CD4-positive, alpha-beta T cell treated with Interleukin-6 at 100 ng/mL for 8 hours (primary cell): ENCODE measurements around the gene SEC14L6.
A peak's percentile ranks its signal among the peaks of the same experiment; 100 is the strongest.
"Not testable (repeated sequence)": the region's sequence is repeated elsewhere in the genome, so short reads cannot be mapped to it uniquely, and the experiment has no call there.

Experiments used
- DNase-seq: peaks from one replicate; pipeline ENCODE4 v3.0.0-alpha.2; 2020; ENCODE audit warnings: mixed read lengths, low spot score

SEC14L6 gene

DNA sequence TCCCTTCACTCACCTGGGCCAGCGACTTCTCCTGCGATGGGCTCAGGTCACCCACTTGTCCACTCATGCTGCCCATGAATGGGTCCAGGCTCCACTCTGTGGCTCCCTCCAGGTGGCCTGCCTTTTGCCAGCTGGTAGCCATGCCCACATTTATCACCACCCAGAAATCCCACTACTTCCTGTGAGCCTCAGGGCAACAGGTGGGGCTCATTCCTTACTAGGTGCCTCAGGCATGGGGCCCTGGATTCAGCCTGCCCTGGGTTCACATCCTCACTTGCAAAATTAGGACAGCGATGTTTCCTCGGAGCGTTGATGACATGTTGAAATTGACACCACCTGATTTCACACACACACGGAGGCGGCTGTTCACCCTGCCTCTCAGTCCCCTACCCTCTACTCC lies at the start of gene SEC14L6:
Gene SEC14L6, minus strand, starts transcription at position 126 of the 400 bp plus-strand sequence. Its CDS starts 59 bp downstream, at position 67.
- no peak for DNase-seq

DNA sequence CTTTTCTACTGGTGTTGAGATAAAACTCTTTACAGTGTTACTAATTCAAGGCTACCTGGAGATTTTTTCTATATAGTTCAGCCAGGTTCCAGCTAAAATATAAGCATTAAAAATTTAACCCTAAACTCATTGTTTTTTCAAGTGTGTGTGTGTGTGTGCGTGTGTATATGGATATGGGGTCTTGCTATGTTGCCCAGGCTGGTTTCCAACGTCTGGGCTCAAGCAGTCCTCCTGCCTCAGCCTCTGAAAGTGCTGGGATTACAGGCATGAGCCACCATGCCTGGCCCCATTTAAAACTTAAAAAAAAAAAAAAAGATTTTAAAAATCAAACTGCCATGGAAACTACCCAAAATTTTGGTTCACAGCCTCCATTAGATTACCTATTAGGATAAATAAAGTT lies 49.7 kb upstream of the SEC14L6 start:
- no peak for DNase-seq

DNA sequence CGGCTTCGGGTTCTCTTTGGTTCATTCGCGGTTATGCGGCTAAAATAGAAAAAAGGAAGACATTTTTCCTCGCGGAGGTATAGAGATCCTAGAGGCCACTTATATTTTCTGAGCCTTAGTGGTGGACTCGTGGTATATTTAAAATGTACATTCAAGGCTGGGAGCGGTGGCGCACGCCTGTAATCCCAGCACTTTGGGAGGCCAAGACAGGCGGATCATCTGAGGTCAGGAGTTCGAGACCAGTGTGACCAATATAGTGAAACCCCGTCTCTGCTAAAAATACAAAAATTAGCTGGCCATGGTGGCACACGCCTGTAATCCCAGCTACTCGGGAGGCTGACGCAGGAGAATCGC lies 45.8 kb upstream of the SEC14L6 start:
- not testable (repeated sequence) for DNase-seq

DNA sequence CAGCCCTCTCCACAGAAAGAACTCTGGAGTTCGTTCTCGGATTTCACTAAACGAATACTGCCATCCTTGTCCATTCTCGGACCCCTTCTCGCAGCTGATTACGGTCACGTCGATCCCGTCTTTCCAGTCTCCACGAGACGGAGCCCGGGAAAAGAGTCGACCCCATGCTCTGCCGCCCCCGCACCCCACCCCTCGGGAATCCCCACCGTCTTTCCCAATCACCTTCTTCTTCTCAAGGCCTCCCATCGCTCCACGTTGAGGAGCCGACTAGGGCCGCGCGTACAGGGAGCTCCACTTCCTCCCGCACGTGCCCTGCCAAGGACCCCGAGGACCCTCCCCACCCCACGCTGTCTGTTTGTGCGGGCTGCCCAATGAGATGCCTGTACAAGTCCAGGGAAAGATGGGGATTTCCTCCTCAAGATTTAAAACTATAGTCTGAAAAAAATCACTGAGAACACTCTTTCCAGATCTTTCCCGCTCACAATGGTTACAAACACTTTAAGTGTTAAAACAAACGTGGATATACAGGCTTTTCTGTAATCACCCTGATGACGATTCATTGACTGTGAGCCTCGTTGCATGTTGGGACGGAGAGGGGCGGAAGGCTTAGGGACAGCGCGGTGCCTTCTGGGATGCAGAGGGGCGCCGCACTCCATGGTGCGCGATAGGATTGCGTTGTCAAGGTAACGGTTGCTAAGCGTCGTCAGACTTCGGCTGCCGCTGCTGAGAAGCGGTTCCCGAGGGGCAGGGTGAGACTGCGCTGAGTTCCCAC lies 45.2 kb upstream of the SEC14L6 start, which contains the start of gene PES1:
Gene PES1, minus strand, starts transcription at position 323 of the 772 bp plus-strand sequence. Its CDS starts 77 bp downstream, at position 246.
- peak; percentile 97 for DNase-seq

DNA sequence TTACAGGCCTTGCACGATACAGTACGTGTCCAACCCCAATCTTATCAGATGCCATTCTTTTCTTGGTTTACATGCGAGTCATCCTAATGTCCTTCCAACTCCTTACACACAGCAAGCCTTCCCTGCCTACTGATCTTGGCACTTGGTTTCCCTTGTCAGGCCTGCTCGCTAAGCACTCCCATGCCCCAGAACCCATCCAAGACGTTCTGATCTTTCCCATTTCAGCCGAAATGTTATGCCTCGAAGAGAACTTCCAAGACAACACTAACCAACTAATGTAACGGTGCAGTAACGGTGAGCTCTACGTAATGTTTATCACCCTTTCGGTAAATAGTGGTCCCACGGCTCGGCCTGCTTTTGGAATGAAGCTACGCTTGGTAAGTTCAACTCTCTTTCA lies 44.6 kb upstream of the SEC14L6 start:
- no peak for DNase-seq

DNA sequence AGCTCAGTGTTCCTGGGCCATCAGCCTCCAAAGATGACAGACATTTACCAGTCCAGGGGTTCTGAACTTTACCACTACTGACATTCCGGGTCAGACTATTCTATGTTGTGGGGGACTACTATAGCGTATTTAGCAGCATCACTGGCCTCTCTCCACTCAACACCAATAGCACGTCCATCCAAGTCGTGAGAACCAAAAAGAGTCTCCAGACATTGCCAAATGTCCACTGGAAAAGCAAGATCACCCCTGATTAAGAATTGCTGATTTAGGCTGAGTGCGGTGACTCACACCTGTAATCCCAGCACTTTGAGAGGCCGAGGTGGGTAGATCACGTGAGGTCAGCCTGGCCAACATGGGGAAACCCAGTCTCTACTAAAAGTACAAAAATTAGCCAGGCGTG lies 39.9 kb upstream of the SEC14L6 start:
- no peak for DNase-seq

DNA sequence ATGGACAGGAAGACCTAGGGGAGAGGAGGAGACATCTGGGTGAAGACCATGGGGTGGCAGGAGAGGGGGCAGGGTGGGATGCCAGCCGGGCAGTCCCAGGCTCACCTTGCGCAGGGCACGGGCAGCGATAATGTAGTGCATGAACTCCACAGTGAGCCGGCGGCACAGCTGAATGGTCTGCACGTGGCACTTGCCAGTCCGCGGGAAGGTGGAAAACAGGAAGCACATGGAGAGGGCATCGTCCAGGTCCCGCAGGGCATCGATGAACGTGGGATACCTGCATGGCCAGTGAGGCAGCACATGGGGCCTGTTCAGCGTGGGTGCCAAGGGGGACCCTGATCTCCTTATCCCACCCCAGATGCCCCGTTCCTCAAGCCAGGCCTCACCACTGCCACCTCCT lies 37.9 kb upstream of the SEC14L6 start:
- no peak for DNase-seq

DNA sequence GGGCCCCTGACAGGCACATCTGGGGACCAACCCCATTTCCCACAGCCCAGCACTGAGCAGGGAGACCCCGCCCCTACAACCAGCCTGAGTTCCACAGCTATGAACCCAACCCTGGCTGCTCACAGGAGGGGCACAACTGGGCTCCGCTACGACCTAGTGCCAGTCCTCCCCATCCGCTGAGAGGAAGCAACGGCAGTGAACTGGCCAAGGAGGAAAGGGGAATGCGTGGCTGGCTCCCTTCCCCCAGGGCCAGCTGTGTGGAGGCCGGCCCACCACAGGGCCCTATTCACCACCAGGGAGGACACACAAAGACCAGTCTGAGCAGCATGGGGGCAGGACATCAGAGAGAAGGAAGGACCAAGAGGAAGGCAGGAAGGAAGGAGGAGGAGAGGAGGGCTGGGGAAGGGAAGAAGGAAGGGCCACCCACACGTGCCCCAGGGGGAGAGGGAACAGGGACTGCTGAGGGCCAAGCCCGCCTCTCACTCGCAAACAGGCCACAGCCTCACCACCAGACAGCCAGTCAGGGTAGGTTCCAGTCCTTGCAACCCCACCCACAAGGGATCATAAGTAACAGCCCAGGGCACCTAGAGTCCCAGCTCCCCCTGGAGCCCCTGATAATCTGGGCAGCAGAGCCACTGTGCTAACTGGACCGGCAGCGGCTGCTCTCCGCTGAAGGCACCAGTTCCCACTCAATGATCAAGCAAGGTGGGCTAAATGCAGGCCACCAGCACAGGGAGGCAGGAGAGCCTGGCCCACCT lies 36.4 kb upstream of the SEC14L6 start:
- no peak for DNase-seq

DNA sequence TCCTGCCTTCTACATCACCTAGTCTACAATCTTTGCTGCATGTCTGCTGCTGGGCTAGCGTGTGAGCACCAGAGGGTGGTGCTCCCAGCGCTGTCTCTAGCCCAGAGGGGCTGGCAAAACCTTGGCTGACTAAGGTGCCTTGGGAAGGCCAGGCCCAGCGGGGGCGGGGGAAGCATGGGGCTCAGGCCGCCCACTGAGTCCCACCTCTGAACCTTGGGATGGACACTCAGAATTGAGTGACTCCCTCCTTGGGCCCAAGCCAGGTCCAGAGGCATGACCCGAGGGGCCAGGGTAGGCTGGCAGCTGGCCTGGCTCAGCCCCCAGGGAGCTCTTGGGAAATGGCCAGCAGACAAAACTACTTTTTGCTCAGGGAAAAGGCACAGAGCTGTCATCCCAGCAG lies 35.5 kb upstream of the SEC14L6 start:
- DNase-seq, result no peak

DNA sequence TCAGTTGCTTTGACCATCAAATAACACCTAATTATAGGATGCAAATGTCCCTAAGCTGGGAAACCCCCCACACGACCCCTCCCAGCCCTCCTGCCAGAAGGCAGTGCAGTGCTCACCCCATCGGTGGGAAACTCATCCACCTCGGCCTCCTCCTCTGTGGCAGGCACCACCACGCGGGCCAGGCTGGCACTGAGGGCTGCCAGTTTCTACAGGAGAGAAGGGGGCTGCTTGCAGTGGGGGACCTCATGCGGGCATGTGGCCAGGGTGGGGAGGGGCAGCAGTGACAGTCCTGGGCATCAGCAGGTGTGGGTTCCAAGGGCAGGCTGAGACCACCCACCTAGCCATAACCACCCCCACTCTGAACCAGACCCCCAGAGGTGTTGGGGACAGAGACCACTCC lies 34.4 kb upstream of the SEC14L6 start:
- DNase-seq, result no peak

DNA sequence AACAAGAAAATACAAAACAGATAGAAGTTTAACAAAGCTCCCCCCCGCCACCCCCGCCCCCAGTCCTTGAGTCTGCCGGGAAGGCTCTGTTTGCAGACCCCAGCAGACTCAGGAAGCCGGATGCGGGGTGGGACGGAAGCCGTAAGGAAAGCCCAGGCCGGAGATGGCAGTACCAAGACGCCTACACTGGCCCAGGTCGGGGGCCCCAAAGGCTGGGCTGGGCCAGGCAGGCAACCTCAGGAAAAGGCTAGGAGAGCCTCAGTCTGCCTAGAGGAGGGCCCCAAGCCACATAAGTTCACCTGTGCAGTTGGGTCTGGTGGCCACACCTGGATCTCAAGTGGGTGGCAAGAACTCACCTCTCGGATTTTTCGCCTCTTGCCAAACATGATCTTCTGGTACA lies 31.9 kb upstream of the SEC14L6 start:
- DNase-seq, result no peak

DNA sequence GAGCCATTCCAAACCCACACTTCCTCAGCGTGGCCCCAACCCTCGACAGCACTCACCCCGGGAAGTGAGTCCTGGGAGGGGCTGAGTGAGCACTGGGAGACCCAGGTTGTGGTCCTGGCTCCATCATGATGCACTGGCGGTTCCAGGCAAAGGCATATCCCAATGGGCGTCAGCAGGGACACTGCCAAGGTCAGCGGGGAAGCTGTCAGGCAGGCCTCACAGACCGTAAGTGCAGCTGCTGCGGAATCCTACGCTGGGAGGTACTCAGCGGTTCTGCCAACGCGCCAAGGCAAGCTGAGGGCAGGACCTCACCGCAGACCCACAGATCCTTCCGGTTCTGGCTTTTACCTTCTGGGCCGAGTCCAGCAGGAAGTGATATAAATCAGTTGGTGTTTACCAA lies 29.3 kb upstream of the SEC14L6 start:
- no peak for DNase-seq

DNA sequence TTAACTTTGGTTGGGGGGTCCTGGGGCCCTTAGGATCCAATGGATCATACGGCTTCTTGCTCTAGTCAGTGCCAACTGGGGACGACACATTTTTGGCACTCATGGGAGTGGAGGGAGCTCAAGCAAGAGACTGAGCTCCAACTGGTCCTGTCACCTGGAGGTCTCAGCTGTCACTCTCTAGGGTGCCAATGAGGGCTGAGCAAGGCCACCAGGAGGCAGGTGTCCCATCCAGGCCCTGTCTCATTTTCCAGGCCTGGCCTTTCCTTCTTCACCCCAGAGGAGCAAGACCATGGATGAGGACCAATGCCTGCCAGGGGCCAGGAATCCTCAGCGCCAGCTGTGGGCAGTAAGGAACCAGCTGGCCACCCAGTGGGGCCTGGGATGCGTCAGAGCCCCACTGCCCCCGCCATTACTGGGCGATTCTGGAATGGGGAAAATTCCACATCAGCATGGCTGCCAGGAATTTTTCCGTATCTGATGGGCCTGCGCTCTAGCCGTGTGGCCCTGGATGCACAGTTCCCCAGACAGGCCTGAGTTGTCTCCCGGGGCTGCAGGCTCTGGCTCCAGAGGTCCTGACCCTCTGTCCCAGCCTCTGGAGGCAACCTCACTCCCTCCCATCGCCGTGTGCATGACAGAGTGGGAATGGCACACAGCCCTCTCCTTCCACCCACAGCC lies 28.6 kb upstream of the SEC14L6 start:
- DNase-seq, result no peak

DNA sequence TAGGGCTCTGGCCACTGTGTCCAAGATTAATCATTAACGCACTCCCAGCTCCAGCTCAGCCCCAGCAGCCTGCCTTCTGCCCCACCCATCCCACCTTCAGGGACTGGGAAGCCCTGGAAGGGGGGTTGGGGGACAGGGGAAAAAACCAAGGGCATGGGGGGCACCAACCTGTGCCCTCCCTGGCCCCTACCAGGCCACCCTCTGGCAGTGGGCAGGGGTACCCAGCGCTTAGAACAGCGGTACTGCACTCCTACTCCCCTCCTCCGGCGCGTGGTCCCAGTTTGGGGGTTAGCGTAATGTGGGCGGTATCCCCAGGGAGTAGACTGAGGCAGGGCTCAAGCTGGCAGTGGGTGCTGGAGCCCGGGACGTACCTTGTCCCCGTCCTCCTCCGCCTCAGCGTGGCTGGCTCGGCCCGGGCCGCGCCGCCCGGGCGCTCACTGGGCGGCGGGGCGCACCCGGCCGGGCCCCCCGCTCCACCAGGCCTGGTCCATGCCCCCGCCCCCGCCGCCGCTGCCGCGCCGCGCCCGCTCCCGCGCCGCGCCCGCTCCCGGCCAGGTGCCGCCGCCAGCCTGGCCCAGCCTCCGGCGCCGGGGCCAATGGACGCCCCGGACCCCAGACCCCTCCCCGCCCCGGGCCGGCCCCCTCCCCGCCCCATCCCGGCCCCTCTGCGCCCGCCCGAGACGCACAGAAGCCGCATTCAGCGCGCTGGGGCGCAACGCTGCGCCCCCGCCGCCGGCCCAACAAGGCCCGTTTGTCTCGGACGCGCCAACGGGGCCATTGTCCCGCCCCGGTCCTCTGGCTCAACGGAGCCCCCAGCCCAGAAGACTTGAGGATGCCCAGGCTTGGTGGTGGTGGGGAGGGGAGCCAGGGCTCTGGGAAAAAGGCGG lies 27.8 kb upstream of the SEC14L6 start, which contains the start of gene GAL3ST1:
Gene GAL3ST1, minus strand, starts transcription at position 571 of the 887 bp plus-strand sequence. CDS start 17,273 bp downstream, outside the sequence.
- no peak for DNase-seq

DNA sequence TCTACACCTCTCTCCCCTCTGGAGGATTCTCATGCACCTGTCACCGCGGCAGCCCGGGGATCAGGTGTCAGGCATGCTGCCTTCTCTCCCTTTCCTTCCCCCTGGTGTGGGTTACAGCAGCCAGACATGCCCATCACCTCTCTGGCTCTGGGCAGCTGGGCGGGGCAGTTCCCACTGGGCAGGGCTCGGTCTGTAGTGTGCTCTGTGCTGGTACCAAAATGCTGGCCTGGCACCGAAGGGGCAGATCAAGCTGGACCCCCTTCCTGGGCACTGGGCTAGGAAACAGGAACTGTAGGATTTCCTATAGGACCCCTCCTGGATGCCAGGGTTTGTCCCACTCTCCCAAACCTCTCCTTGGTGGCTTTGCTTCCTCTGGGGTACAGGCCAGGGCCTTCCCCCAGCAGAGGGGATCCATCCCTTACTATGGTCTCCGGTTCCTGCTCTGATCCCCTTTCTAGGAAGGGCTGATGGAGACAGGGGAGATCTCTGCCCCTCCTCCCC lies 27.1 kb upstream of the SEC14L6 start:
- DNase-seq, result no peak

DNA sequence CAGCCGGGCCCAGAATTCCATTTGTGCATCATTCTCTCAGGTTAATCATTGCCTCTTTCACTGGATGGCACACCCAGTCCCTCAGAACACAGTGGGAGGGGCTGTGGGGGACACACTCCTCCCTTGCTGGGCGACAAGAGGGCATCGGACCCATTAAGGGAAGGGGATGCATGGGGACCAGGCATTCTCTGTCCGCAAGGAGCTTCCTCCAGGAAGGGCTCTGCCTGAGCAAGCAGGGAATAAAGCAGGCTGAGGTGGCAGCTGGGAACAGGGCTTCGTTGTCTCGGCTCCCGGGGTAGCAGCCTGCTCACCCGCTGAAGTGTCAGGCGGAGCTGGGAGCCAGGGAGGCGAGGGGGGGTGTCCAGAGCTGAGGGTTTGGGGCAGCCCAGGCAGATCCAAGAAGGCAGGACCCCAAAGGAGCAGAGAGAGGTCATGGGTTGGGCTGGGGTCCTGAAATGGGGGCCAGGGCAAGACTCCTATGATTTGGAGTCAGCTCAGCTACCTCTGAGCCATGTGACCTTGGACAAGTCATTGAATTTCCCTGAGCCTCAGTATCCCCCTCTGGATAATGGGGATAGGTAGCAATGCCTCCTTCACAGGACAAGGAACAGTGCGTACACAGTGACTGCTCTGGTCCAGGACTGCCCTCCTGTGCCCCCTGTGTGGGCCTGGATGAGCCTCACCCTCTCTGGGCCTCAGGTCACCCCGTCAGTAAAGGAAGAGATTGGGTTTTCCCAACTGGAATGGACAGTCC lies 26.5 kb upstream of the SEC14L6 start:
- DNase-seq, result no peak

DNA sequence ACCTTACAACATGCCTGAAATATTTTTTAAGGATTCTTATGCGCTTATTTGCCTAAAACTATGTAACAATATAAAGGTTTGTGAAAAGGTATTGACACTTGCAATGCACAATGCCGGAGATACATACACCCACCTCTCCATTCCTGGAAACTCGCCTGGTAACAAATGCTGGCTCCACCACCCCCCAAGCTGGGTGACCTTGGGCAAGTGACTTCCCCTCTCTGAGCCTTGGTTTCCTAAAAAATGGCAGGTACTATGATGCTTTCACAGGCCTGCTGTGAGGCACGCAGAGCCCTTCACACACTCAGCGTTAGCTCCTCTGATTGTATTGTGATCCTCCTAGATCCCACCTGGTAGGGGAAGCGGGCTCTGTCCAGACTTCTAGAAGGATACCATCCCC lies 25.7 kb upstream of the SEC14L6 start:
- DNase-seq, result no peak

DNA sequence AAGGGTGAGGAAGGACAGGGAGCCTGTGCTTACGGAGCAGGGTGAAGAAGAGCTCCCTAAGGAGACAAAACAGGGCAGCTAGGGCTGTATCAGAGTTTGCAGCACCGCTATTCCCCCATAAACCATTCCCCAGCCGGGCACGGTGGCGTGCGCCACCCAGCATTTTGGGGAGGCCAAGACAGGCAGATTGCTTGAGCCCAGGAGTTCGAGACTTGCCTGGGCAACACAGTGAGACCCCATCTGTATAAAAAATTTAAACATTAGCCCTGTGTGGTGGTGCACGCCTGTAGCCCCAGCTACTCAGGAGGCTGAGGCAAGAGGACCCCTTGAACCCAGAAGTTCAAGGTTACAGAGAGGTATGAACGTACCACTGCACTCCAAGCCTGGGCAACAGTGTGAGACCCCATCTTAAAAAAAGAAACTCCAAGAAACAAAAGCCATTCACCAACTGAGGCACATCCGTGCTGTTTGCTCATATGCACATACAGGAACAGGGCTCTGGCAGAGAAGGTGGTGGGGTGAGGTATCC lies 23.2 kb upstream of the SEC14L6 start:
- DNase-seq, result no peak

DNA sequence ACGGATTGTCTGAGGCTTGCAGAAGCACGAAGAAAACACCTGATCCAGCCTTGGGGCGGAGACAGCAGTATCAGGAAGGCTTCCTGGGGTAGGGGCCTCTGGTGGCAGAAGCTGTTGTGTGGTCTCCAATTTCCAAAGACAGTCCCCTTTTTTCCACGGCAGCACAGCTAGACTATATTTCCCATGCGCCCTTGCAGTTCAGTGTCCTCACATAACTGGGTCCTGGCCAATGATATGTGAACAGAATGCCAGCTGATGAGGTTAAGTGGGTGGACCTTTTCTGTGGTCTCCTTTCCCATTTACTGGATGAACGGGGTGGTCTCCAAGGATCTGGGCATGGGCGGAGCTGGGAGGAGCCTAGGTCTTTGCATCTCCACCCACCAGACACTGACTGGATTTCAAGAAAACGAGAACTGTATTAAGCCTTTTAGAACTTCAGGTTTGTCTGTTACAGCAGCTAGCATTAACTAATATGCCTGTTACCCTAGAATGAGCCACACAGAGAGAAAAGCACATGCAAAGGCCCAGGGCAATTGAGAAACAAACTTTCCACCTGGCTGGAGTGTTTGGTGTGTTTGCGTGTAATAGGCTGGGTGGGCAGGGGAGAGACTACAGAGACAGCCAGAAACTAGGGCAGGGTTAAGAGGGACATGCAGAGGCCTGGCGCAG lies 21.7 kb upstream of the SEC14L6 start:
- DNase-seq, result no peak

DNA sequence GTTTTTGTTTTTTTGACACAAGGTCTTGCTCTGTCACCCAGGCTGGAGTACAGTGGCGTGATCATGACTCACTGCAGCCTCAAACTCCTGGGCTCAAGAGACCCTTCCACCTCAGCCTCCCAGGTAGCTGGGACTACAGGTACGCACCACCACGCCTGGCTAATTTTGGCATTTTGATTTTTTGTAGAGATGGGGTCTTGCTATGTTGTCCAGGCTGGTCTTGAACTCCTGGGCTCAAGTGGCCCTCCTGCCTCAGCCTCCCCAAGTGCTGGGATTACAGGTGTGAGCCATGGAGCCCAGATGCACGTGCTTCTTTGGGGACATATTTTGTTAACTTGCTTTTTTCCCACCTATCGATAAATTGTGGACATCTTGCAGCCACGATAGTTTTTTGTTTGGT lies 20.7 kb upstream of the SEC14L6 start:
- not testable (repeated sequence) for DNase-seq
